GM12891 (cell line): ENCODE results near the gene TCERG1L.

ENCODE experiments used
- POLR2A ChIP-seq: IDR thresholded peaks from 2 replicates; pipeline ENCODE4 v1.6.1; 2011; ENCODE audit warnings: low read depth, low read length, control low read depth
- POLR2AphosphoS5 ChIP-seq: IDR thresholded peaks from 2 replicates; pipeline ENCODE4 v1.6.1; 2011; ENCODE audit warnings: low read depth, low read length, control low read depth
- TAF1 ChIP-seq: IDR thresholded peaks from 2 replicates; pipeline ENCODE4 v1.6.1; 2011; ENCODE audit warnings: low read depth, low read length, control low read depth

DNA sequence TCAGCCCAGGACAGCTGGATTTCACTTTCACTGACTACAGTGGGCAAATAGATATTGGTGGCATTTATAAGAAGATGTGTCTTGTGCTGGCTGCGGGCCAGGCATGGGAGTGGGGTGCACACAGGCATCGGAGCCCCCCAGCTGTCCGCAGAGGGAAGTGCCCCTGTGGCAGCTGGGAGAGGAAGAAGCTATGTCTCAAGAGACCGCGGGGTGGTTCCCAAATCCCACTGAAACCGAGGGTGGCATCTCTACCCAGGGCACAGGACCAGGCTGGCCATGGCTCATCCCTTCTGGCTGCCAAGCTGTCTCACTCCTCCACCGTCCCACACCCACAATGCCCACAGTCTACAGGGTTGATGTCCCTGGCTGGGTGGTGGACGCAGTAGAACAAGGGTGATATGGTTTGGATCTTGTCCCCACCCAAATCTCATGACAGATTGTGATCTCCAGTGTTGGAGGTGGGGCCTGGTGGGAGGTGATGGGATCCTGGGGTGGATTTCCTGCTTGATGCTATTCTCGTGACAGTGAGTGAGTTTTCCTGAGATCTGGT lies 94.8 kb downstream of the TCERG1L start:
- TF ChIP-seq POLR2A (no peak), POLR2AphosphoS5 (no peak), TAF1 (no peak)
